Activated CD8-positive, alpha-beta memory T cell treated with anti-CD3 and anti-CD28 coated beads, Interleukin-2, amount 50 U/mL, for 48 hours (primary cell): ENCODE measurements around the gene NEDD8.

Experiments used
- DNase-seq: peaks from one replicate; pipeline ENCODE4 v3.0.0-alpha.2; 2020

NEDD8 gene

DNA sequence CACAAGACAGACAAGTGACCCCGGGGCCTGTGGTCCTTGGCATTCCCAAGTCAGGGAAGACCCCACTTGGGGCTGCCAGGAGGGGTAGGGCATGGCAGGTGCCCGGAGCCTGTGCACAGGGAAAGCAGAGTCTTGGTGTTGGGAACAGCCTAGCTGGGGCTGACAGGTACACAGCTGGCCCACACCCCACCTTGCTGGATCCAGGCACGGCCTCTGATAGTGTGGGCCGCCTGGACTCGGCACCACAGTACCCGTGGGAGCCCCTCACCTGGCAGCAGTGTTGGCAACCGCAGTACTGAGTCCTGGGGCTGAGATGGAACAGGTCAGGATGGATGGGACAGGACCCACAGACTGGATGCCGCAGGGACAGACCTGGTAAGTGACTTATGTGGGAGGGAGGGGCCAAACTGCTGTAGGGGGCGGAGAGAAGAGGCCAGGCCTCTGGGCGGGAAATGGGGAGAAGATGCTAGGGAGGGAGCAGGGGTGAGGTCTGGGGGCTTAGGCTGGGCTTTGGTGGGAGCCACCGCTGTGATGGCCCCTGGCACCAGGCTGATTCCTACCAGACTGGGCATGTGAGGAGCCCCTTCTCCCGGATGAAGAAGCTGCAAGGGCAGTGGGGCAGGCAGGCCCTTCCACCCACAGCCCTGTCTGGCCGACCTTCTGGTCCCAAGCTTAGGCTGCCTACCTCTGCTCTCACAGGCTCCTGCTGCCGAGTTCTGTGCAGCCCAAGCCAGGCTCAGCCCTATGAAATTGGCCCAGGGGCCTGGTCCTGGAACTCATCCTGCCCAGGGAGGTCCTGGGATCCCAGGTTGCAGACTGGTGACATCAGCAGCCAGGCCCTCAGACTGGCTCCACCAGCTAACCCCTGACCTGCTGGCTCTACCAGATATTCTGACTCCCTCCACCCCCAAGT lies 30.9 kb upstream of the NEDD8 start, which contains the start of gene TGM1:
Gene TGM1 (minus strand): TSS at position 357 of the 913 bp plus-strand sequence. CDS start 825 bp downstream, outside the sequence.
- no peak for DNase-seq

DNA sequence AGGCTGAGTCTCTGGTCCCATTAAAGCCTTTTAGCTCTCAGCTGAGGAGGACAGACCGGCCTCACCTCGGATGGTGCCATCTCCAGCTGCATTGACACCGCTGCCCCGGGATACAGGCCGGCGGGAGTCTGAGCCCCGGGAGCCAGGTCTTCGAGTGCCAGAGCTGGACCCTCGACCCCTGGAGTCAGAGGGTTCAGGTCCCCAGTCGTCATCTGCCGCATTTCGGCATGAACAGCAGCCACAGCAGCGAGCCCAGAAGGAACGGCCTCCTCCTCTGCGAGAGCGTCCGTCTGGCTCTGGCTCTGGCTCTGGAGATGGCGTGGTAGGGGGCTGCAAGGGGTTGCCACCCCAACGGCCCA lies 29.8 kb upstream of the NEDD8 start:
- DNase-seq = no peak

DNA sequence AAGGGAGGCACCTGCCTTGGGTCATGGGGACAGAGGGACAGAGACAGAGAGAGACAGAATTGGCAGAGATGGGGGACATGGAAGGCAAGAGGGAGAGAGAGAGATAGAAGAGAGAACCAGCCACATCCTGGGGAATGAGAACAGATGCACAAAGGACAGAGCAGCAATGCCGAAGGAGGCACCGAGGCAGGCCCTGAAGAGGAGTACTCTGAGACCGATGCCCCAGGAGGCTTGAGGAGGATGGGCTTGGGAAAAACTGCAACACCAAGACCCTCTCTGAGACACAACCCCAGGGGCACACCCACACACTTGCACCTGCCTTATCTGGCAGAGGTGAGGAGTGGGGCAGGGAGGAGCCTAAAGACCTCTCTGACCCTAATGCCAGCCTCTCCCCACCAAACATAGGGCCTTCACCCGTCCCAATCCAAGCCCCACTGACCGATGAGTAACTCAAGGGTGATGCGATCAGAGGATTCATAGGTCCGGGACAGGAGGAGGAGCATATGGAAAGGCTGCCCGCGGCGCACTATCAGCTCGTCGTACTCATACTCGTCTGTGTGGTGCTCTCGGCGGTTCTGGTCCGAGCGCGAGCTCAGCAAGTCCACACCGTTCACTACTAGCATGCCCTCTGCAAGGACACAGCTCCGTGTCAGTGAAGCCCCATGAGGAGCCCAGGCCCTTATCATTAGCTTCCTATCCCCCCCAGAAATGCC lies 29.2 kb upstream of the NEDD8 start:
- DNase-seq = no peak

DNA sequence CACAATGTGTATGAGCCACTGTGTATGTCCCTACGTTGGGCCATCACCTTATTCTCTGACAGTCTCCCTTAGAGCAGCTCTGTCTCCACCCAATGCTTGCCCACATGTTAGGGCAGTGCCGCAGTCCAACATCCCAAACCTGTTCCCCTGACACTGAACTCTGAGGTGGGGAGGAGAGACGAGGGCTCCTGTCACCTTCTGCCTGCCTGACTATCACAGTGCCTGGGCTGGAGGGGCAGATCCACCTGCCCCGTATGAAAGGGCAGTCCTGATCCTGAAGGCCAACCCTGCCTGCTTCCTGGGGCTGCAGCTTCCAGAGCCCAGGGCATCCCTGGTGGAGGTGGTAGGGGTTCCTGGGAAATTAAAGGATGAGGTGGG lies 28.6 kb upstream of the NEDD8 start:
- no peak for DNase-seq

DNA sequence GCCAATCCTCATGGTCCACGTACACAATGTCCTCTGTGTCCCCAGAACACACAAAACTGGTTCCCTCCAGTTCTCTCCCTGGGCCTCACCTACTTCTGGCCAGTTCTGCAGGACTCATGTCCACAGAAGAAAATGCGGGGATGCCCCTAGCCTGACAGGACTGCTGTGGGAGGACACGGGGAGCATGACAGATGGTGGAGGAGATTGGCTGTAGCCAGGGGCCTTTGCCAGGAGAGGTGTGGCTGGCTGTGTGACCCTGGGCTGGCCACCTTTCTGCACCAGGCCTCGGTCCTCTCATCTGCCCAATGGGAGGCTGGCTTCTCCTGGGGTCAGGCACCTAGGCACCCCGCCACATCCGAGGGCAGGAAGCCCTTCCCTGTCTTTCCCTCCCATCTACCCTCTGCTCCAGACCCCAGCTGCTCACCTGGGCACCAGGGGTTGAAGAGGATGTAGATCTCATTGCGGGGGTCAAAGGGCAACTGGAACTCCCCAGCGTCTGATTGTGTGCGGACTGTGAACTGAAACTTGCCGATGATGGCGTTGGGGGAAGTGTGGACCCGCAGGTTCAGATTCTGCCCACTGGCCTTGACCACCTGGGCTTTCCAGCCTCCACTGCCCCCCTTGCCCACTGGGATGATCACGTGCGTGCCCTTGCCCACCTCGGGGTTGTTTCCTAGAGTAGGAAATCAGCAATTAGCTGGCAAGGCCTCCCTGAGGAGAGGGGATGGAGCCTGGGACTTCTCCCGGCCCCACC lies 28.0 kb upstream of the NEDD8 start:
- no peak for DNase-seq

DNA sequence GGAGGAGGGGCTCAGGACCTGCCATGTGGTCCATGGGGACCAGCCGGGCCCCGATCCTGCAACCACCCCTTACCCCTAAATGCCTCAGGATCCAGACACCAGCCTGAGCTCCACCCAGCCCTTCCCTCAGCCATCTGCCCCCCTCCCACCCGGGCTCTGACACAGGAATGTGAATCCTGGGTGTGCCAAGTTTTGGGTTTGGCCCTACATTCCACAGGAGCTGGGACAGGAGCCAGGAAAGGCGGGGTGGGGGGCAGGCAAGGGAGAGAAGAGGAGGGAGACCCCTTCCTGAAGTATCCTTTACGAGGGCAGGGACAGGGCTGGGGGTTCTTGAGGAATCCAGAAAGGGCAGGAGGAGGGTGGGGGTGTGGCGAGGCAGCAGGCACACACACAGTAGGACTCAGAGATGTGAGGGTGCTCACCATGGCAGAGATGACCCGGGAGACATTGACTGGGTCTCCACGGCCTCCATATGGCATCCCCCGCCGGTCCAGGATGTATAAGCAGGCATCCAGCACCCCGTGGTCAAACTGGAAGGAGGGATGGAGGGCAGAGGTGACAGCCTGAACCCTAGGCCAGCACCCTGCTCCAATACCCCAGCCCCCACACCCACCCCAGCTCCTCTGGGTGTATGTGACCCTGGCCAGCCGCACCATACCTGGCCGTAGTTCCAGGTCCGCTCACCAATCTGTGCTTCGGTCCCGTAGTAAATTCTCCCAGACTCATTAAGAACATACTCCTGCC lies 27.3 kb upstream of the NEDD8 start:
- DNase-seq = no peak

DNA sequence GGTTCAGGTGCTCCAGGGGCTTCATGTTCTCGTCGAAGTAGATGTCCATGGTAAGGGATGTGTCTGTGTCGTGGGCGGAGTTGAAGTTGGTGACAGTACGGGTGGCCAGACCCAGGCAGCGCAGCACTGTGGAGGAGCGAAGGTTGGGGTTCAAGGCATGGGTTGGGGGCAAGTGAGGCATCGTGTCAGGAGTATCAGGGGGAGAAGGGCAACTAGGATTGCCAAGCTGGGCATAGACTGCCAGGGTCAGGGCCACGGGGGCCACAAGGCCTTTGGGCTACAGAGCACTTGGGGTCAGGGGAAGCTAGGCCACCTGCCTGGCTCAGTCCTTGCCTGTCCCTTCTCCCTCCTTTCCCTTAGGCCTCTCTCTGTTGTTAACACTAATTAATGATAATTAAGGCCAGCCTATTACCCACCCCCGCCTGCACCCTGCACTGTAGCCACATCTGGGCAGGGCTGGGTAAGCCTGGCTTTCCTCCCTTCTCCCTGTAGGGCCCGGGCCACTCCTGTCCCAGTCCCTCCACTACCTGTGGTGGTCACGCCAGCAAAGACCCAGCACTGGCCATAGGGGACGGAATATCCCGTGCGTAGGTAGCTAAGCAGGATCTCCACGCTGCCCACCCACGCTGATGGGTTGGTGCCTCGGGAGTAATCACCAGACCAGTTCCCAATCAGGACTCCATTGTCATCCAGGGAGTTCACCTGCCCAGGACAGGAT lies 26.5 kb upstream of the NEDD8 start:
- DNase-seq = no peak

DNA sequence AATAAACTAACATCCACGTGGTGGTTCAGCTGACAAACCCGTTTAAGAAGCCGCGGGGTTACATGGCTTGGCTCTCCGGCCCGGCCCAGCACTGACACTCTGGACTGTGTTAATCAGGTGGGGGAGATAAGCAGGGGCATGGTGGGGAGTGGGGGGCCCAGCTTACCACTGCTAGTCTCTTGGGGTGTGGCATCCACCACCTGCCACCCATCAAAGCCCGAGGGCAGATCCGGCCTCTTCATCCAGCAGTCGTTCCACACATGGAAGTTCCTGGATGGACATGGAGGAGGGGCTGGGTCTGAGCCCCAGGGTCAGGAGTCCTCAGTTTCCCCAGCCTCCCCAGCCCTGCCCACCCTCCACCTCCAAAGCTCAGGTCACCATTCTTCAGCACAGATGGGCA lies 26.0 kb upstream of the NEDD8 start:
- DNase-seq = no peak

DNA sequence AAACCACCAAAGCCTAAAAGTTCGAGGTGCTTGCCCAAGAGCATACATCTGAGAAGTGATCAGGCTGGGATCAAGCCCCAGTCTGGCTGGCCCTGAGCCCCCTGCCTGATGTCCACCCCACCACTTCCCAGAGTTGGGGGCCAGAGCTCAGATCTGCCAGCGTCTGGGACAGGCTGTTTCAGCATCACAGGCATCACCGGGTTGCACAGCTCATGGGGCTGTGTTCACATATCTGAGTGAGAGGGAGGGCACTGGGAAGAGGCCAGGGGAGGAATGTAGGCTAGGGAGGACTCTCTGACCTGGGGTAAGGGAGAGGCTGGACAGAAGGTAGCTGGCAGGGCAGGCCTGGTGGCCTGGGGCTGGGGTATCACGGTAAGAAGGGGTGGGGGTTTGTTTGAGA lies 24.8 kb upstream of the NEDD8 start:
- no peak for DNase-seq

DNA sequence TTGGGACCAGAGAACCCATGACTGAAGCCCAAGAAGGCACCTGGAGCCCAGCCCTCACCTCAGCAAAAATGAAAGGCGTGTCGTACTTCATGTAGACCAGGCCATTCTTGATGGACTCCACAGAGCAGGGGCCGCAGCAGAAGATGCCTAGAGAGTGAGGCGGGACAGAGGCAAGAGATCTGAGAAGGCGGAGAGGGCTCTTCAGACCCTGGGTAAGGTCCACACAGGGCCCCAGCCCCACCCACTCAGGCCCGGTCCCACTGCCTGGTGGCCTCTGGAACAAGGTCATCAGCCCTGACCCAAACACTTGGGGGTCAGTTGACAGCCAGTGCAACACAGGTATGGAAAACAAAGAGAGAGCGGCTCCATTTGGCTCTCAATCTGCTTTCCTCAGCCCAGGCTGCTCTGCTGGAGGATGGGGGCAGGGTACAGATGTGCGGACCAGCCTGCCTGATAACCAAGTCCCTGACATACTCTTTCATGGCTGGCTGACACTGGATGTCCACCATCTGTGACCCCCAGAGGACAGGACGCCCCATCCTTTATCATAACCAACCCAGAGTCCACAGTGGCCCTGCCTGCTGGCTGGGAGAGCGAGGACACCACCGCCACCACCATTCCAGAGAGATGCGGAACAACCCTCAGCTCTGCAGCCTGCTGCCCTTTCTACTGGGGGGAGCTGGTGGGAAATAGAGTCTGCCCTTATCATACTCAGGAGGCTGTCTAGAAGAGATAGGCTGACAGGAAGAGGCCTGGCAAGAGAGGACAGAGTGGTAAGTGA lies 24.0 kb upstream of the NEDD8 start:
- DNase-seq = no peak

DNA sequence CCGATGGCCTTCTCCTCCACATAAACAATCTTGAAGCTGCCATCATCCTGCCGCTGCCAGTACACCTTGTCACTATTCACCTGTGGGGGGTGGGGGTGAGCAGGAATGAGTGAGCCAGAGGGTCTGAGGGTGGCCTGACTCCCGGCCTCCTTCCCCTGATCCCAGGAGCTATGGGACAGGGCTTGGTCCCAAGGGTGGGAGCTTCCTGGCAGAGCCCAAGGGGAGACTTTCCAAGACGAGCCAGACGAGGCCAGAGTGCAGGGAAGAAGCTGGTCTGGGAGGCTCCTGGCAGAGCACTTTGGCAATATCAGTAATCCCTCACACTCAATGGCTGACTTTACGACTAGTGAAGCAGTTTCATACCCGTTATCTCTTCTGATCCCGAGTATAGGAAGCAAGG lies 23.3 kb upstream of the NEDD8 start:
- no peak for DNase-seq

DNA sequence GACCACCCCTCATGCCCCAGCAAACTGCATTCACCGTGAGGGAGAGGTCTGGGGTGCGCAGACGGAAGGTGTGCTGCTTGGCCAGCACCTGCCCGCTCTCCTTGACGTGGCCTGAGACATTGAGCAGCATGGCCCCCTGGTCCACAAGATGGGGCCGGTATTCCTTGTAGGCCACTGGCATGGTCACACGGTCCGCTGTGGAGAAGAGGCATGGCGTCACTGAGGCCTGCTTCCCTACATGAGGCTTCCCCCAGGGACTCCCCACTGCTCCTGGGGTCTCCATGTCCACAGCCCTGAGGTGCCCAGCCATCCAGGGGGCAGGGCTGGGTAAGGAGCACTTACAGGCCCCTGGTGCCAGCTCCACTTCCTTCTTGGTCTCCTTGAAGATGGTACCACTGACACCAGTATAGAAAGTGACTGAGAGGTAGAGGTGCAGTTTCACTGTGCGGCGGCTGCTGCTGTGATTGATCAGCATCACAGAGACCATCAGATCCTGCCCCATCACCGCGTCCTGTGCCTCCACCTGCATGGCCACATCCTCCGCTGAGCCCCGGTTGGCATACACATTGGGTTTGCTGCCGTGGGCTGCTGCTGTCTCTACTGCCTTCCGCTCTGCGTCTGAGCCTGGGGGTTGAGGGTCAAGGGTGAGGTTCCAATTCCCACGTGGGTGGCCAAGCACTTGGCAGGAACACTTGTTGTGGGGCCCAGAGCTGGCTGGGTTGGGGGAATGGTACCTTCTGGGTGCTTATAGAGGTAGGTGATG lies 22.6 kb upstream of the NEDD8 start:
- DNase-seq = no peak

DNA sequence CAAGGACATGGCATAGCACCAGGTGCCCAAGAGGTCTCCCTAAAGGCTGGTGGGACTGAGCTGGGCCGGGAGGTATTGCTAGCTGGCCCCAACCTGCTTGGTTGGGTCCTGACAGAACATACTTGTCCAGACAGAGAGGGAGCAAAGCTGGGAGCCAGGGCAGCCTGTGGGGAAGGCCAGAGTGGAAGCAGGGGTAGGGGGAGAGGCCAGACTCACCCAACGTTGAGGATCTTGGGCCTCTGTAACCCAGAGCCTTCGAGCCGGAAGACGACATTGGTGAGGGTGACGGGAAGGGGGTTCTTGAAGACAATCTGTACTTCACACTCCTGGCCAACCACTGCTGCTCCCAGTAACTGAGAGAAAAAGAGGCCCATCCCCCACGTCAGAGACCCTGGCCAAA lies 21.8 kb upstream of the NEDD8 start:
- no peak for DNase-seq

DNA sequence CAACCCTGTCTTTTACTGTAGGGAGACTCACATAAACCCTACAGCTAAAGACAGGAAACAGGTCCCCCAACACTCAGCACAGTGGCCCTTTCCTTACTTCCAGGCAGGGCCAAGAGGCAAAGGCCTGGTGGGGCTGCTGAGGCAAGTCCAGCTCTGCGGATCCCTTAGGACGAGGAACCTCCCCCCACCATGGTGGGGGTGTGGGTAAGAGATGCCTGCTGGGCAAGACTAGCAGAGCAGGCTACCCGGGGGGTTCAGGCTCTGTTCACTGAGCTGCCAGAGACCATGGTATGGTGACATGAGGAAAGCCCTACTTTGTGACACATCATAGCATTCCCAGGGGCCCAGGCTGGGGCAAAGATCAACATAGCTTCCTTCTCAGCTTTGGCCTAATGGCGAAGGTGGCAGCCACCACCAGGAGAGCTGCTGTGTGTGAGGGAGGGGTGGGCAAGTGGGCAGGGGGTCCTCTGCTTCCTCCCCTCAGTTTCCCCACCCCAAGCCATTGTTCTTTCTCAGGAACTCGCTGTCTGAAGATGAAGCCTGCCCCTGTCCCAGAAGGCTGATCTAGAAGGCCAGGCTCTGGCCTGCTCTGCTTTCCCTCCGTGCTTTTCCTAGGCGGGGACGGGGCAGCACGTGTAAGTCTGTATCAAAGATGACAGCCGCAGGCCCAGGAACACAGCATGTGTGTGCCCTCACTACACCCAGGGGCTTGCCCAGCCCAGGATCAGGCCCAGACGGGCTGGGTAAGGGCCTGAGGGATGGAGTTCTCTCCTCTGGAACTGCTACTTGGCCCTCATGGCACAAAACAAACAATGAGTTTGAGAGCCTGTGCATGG lies 20.3 kb upstream of the NEDD8 start:
- no peak for DNase-seq

DNA sequence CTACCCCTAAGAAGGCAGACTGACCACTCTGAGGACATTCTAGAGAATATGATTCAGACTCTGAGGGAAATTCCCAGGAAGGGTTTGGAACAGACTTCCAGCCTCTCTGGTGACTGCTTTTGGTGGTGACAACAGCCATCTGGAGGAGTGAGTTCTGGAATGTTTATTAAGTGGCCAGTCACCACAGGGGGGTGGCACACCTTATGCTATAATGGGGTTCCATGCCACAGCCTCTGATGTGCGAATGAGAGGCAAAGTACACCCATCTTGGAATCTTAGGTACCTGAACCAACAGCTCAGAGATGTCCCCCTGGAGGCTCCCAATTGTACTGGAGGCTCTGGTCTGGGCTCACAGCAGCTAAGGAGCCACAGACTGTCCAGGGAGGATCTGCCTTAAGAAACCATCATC lies 19.7 kb upstream of the NEDD8 start:
- no peak for DNase-seq

DNA sequence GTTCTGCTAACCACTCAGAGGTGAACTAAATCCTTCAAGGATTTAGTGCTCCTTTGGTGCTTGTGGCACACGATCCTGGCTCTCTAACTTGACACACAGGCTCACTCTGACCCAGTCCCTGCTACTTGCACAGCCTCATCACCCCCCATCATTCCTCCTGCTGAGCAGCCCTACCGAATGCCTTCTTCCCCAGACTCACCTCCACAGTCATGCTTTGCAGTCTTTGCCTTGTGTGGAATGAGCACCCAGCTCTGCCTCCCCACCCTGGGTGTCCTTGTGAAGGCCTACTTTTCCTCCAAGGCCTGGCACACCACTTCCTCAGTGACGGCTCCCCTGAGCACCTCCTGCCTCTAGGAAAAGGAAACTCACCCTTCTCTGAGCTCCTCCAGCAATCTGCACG lies 18.2 kb upstream of the NEDD8 start:
- DNase-seq = no peak

DNA sequence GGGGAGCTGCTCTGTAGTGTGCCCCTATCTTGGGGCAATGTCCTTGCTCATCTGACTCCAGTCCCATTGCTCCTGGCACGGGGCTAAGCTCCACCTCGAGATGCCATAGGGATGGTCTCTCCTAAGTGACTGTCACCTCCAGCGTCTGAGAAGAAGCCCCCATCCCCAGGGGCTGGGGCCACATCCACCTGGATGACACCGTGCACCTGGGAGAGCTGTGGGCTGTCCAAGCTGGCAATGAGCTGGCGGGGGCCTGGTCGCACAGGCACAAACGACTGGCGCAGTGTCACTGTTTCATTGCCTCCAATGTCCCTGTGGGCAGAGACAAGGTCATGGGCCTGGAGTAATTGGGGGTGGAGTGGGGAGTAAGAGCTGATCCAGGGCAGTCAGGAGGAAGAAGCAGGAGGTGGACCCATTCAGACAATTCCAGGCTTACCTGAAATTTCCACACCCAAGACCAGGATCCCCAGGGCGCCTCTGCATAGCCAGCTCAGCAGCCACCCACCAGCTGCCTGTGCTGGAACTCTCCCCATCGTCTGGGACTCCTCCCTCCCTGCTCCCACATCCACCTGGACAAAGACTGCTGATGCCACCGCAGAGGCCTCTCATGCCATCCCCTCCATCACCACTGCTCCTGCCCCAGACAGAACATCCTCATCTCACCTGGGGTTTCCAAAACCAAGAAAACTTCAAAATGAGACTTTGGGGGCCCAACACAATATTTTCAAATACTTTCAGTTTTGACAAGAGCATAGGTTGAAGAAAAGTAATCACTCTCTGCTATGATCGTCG lies 17.3 kb upstream of the NEDD8 start:
- no peak for DNase-seq

DNA sequence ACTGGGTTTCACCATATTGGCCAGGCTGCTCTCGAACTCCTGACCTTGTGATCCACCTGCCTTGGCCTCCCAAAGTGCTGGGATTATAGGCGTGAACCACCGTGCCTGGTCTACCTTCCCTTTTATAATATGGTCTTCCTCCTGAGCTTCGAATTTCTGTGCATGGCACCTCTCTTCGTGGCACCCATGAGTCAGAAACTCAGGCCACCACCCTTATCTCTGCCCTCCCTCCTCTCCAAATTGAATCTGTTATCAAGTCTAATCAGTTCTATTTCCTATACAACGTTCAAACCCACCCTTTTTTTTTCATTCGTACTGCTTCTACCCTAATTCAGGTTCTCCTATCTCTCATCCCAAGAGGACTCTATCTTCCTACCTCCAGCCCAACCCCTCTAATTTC lies 15.3 kb upstream of the NEDD8 start:
- DNase-seq = no peak

DNA sequence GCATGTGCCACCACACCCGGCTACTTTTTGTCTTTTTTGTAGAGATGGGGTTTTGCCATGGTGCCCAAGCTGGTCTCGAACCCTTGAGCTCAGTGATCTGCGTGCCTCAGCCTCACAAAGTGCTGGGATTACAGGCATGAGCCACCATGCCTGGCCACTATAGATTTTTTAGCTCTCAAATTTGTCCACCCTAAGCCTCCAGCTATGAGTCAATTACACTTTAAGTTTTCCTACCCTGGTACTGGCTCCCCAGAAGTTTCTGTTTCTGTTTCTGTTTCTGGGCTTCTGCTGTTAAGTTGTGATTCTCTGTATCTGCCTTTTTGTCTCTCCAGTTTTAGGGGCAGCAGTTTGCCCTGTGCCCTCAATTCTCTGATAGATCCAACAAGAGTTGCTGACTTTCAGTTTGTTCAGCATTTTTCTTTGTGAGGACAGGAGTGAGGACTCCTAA lies 14.6 kb upstream of the NEDD8 start:
- DNase-seq = no peak
